ENCODE measurements around the gene GRID1.

The GRID1 gene

GRCh38 chr10:86267286-86268195 is 99.1 kb downstream of the GRID1 start:
- DNase-seq (ENCODE audit: low read depth in 2 of 2): no peak

DNA sequence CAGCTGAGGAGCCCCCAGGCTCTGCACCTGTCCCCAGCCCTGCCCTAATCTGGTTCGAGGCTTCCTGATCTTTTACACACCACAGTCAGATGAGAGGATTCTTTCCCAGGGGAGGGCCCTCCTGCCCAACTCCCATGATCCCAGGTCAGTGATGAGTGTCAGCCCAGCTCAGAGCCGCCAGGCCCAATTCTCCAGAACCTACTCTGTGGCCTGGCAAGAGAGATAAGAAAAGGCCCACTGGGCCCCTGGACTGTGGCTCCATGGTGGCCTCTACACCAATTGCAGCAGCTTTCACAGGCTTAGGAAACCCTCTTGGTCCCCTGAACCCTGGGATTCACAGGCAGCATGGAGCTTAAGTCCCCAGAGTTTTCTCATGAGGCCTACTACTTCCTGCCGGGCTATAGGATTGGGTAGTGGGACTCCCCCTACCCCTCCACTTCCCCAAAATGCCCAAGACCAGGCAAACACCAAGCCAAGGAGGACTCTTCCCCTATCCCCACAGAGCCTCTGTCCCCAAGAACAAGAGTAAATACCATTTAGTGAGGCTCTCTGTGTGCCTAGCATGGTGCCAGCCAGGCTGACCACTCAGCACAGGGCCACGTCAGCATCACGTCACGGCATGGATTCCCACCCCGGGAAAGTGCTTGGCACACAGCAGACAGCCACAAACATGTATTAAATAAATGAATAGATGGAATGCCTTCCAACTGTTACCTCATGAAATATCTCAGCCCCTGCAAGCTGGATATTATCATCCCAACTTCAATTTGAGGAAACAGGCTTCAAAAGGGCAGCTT is 100.0 kb downstream of the GRID1 start:
- DNase-seq (ENCODE audit: low read depth in 2 of 2): no peak

GRCh38 chr10:86265895-86266259 is 100.7 kb downstream of the GRID1 start:
- DNase-seq (ENCODE audit: low read depth in 2 of 2): no peak

DNA sequence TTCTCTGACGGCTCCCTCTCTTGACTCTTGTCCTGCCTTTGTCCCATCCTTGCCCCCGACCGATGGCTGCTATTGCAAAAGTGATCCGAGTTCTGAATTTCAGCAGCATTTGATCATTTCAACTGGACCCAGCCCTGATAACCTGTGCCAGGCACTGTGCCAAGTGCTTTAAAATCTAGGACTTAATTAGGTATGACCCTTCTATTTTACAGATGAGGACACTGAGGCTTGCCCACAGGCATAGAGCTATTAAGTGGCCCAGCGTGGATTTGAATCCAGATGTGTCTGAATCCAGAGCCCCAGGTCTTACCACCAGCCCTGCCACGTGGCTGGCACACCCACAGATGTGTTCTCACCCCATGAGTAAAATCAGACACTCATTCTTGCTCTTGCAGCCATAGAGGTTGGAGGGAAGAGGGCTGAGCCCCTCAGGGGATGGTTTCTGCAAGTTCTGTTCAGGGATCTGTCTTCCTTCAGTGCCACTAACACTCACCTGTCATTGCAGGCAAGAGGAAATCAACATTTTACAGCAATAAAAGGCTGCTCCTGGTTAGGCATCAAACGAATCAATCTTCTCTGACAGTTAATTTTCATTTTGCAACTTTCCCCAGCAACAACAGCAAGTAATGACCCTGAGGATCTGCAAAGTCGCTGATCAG is 101.2 kb downstream of the GRID1 start:
- DNase-seq (ENCODE audit: low read depth in 2 of 2): no peak

- no peak for DNase-seq (ENCODE audit: low read depth in 2 of 2)
Observed at GRCh38 chr10:86264481-86265231, 101.9 kb downstream of the GRID1 start.

DNA sequence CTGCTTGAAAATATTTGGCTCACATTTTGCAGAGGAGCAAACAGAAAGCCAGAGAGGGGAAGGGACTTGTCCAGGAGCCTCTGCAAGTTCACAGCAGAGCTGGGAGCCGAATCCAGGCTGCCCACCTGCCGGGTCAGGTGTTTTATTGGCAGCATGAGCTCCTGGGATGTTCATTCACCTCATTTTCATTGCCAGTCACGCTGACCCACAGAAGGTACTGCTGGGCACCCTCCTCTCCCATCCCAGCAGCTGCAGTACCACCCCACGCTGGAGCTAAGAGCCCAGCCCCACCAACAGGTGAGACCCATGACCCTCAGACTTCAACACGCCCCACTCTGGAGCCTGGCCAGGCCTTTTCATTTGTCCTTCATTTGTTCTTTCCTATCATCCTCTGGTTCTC is 102.7 kb downstream of the GRID1 start:
- DNase-seq (ENCODE audit: low read depth in 2 of 2): no peak

GRCh38 chr10:86263209-86263608 is 103.4 kb downstream of the GRID1 start:
- no peak for DNase-seq (ENCODE audit: low read depth in 2 of 2)

DNA sequence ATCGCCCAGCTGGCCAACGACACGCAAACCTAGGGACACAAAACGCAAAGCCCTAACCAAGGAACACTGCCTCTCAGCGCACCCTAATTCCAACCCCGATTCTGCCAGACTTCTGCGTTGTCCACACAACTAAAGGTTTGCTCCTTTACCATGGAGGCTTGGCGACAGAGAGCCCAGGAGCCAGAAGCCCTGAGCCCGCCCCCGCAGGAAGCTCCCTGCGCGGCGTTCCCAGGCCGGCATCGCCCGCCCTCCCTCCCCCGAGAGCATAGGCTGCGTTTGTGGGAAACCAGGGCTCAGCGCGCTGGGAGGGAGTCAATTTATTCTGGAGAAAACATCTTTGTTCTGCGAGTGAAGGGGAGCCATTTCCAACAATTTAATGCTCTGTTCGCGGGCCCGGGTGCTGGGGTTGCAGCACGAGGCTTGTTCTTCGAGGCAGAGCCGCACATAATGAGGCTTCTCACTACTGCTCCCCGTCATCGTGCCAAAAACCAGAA is 103.9 kb downstream of the GRID1 start:
- DNase-seq (ENCODE audit: low read depth in 2 of 2): no peak

GRCh38 chr10:86261941-86262687 is 104.5 kb downstream of the GRID1 start:
- no peak for DNase-seq (ENCODE audit: low read depth in 2 of 2)

DNA sequence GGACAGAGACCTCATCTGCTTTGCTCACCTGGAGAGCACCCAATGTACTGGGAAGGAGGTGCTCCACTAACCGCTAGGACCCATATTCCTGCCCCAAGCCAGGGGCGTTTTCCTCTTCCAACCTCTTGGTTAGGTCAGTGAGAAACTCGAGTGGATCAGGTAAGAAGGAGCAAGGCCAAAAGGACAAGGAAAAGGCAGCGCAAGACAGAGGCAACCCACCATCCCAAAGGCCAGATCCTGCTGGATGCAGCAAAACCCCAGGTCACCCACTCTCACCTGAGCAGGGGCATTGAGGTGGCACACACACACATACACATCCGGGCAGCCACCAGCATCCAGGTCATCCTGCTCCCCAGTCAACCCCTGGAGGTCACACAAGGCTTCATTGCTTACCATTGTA is 105.1 kb downstream of the GRID1 start:
- DNase-seq (ENCODE audit: low read depth in 2 of 2): no peak

DNA sequence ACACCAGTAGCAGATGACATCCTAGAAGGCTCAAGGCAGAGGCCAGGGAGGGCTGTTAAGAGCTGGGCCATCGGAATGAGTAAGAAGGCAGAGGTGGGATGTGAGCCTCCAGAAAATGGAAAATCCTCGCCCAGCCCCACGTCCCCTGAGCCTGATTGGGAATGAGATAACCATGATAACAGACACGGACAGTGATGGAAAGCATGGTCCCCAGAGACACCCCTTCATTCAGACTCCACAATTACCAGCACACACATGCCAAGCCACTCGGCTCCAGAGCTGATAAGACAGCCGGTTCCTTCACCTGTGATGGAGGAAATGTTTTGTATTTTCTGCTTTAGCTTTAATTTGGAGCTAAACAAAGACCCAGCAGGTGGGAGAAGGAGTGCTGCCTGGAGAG is 106.0 kb downstream of the GRID1 start:
- no peak for DNase-seq (ENCODE audit: low read depth in 2 of 2)

DNA sequence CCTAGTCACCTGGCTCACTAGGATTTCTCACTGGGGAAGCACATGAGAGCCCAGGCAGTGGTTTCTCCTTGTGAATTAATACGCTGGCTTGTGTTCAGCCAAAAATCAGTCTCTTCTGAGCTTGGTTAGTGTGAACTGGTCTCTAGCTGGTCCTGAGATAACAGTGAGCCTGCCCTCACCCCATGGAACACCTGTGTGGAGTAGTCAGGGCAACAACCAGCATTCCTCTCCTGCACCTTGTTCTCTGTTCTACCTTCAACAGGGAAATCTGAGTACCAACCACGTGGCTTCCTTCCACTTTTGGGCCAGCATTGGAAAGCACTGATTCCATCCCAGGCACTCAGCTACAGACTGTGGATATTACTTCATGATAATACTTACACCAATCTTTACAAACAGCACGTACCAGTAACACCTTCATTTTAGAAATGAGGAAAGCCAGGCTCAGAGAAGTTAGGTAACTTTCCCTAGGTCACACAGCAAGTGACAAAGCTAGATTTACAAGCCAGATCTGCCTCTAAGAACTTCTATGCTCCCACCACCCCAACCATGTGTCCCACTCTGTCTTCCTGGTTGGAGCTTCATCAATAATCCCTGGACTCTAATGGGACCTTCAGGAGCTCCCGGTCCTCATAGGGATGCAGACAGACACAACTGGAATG is 106.6 kb downstream of the GRID1 start:
- DNase-seq (ENCODE audit: low read depth in 2 of 2): no peak

DNA sequence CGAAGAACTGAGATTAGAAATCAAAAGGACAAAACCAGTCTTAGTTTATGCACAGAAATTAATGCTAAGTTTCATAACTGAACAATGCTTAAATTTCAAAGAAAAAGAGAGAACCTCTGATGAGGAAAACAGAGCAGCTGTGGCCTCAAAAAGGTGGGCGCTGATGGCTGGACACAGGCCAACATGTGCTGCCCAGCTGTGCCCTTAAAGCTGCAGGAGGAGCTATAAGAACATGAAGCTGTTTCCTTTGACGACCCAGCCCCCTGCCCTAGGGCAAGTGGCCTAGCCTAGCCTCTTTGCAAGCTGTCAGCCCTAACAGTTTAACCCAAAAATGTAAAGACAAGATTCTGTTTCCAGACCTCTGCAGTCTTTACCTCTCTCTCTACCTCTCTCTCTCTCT is 107.7 kb downstream of the GRID1 start:
- no peak for DNase-seq (ENCODE audit: low read depth in 2 of 2)

DNA sequence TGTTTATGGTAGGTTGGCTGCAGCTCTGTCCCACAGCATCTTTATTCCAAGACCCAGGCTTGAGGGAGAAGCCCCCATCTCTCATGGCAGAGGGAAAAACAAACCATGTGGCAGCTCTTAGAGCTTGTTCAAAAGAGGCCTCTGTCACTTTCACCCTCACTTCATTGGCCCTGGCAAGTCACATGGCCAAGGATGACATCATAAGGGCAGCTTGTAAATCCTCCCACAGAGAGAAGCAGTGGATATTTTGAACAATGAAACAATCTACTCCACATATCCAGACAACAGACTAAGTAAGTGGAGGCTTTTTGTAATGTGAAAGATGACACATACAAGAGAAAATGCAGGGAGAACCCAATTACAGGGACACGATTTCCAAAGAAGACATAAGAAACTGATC is 108.1 kb downstream of the GRID1 start:
- no peak for DNase-seq (ENCODE audit: low read depth in 2 of 2)

DNA sequence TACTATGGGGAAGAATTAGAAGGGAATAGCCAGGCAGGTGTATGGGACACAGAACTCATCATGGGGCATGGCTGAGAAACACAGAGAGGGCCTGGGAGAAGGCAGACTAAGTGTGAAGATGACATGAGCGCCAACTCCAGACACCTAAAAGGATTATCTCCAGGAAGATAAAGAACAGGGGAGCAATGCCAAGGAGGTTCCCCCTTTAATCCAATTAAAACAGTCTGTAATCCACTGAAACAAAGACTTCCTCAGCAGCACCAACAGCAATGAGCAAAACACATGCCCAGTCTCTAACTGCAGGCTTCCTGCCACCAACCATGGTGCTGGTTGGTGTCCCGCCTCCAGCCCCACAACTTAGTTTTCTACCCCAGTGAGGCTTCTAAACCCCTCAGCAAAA is 108.9 kb downstream of the GRID1 start:
- no peak for DNase-seq (ENCODE audit: low read depth in 2 of 2)

- DNase-seq (ENCODE audit: low read depth in 2 of 2): no peak
Observed at GRCh38 chr10:86256690-86257315, 109.8 kb downstream of the GRID1 start.

DNA sequence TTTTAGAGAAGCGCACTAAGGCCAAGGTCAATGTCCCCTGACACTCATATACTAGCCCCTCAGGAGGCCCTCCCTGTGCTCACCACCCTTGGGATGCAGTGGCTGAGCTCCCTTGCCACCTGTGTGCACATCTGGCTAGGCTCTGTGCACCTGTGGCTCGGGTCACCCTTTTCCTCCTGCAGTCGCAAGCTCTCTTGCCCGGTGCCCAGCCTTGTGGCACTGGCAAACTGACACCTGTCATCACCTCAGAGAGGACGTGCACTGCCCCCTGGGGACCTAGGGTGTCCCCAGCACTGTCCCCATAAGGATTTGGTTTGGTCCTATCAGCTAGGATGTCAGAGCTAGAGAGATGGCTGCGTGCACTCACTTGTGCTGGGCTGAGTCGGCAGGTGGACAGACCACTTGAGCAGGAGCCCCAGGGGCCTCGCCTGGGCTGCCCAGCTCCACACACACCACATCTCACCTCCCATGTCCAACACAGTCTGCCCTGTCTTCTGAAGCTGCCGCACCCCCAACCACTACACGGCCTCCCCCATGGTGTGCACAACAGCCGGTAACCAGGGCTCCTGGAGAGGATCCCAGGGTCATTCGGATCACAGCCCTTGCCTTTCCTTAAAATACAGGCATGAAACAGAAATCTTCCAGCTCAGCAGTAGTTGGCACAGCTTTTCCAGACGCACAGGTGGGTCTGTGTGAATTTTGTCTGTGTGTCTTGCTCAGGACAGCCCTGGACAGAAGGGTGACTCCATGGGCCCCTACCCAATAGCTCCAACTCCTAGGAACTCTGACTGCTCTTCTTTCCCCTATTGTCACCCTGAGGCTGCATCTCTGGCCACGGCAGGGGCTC is 111.0 kb downstream of the GRID1 start:
- DNase-seq (ENCODE audit: low read depth in 2 of 2): no peak

DNA sequence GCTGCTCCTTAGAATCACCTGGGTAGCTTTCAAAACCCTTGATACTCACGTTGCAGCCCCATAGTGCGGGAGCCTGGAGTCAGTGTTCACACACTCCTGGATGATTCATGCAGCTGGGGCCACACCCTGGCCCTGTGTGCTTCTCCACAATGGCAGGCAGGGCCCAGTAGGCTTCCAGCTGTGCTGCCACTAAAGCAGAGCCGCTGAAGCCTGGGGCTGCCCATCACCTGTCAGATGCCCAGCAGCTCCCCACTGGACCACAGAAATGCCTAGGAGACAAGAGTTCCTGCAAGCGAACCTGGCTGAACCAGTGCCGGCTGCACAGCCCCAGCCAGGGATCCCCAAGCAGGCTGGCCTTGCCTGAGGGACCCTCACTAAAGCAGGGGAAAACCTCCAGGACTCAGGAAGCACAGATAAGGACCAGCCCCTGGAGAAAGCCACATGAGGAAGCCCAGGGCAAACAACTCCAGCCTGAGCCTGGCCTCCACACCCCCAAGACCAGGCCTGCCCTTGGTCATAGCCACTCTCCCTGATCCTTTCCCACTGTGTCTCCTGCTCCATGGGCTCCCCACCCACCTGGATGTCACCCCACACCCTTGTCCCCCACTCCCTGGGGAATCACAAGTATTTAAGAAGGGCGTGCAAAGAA is 111.9 kb downstream of the GRID1 start:
- no peak for DNase-seq (ENCODE audit: low read depth in 2 of 2)

All from activated CD8-positive, alpha-beta memory T cell treated with anti-CD3 and anti-CD28 coated beads for 4 hours (primary cell).